ENCODE results near the gene LRRC61. TPM values are rescaled to one million over a fixed set of nuclear protein-coding genes. Genes with fewer than 3 reads are reported as not detected.

LRRC61 gene
- total RNA-seq, 4 donors from 2014 or later: 9.9 to 46.1 (median 37.9) TPM

GRCh38 chr7:150360363-150361058 is 37.4 kb downstream of the LRRC61 start:
- Histone ChIP-seq H3K27ac (no peak overlapping the region), H3K9me3 (no peaks in the 10 kb centered on the region), H3K4me3 (replicated peaks in 1 of 3) (no peak overlapping the region), H3K27me3 (no peaks in the 10 kb centered on the region), H3K36me3 (no peaks in the 10 kb centered on the region), H3K4me1 (peaks cover 0 to 4% of the 10 kb centered on the region in 2 donors)
- intact Hi-C loops (cut with DNase I): no loop called here
- TF ChIP-seq CTCF (IDR thresholded peaks at IDR 0.05) (no peak), POLR2A (IDR thresholded peaks at IDR 0.05) (no peak)
- no peak for DNase-seq
- WGBS, 2 donors: 78 to 80% methylated on average over 5 of the region's 5 CpGs

- TF ChIP-seq CTCF (IDR thresholded peaks at IDR 0.05) (no peak), POLR2A (IDR thresholded peaks at IDR 0.05) (no peak)
- peaks cover 0 to 4% of the 10 kb centered on the region in 2 donors for H3K4me1 ChIP-seq
- H3K27ac ChIP-seq: no peak overlapping the region
- H3K36me3 ChIP-seq: no peaks in the 10 kb centered on the region
- intact Hi-C loops (cut with DNase I): no loop called here
- WGBS, 2 donors: 74 to 76% methylated on average over 7 of the region's 7 CpGs
- no peak overlapping the region for H3K4me3 ChIP-seq (replicated peaks in 1 of 3)
- DNase-seq: no peak
- H3K9me3 ChIP-seq: no peaks in the 10 kb centered on the region
- no peaks in the 10 kb centered on the region for H3K27me3 ChIP-seq
These were observed 38.2 kb downstream of the LRRC61 start for GRCh38 chr7:150361402-150361801.

GRCh38 chr7:150361807-150362621 is 38.9 kb downstream of the LRRC61 start:
- Histone ChIP-seq H3K4me3 (replicated peaks in 1 of 3) (no peak overlapping the region), H3K27ac (no peak overlapping the region), H3K9me3 (no peaks in the 10 kb centered on the region), H3K4me1 (no peaks in the 10 kb centered on the region), H3K36me3 (no peaks in the 10 kb centered on the region), H3K27me3 (no peaks in the 10 kb centered on the region)
- WGBS, 2 donors: 79 to 81% methylated on average over 18 of the region's 18 CpGs
- intact Hi-C loops (cut with DNase I): no loop called here
- no peak for DNase-seq
- TF ChIP-seq POLR2A (IDR thresholded peaks at IDR 0.05): no peak
- TF ChIP-seq CTCF (IDR thresholded peaks at IDR 0.05): no peak

GRCh38 chr7:150363370-150363769 is 40.2 kb downstream of the LRRC61 start:
- H3K4me1 ChIP-seq: peaks cover 0 to 8% of the 10 kb centered on the region in 2 donors
- H3K9me3 ChIP-seq: no peaks in the 10 kb centered on the region
- TF ChIP-seq CTCF (IDR thresholded peaks at IDR 0.05) (no peak), POLR2A (IDR thresholded peaks at IDR 0.05) (no peak)
- no peaks in the 10 kb centered on the region for H3K27me3 ChIP-seq
- H3K36me3 ChIP-seq: no peaks in the 10 kb centered on the region
- no peak overlapping the region for H3K27ac ChIP-seq
- 90 to 96% methylated on average over 4 of the region's 4 CpGs for WGBS, 2 donors
- intact Hi-C loops (cut with DNase I): no loop called here
- no peak for DNase-seq
- H3K4me3 ChIP-seq (replicated peaks in 1 of 3): no peak overlapping the region

GRCh38 chr7:150363872-150364271 is 40.7 kb downstream of the LRRC61 start:
- WGBS, 2 donors: 83 to 93% methylated on average over 5 of the region's 5 CpGs
- Histone ChIP-seq H3K36me3 (no peaks in the 10 kb centered on the region), H3K4me3 (replicated peaks in 1 of 3) (no peak overlapping the region), H3K27ac (no peak overlapping the region), H3K9me3 (no peaks in the 10 kb centered on the region), H3K27me3 (no peaks in the 10 kb centered on the region), H3K4me1 (peaks cover 0 to 8% of the 10 kb centered on the region in 2 donors)
- DNase-seq: no peak
- intact Hi-C loops (cut with DNase I): no loop called here
- TF ChIP-seq POLR2A (IDR thresholded peaks at IDR 0.05): no peak
- TF ChIP-seq CTCF (IDR thresholded peaks at IDR 0.05): no peak

Measured in thyroid gland (tissue), 4 donors.